K562 (cell line): ENCODE results near the gene C16orf96. TPM values are rescaled to one million over a fixed set of nuclear protein-coding genes. Genes with fewer than 3 reads are reported as not detected.

ENCODE experiments used
- ARID4B ChIP-seq: sonication (generic); formaldehyde crosslinking; IDR thresholded peaks from 2 replicates; pipeline ENCODE4 v1.8.0; 2022; ENCODE audit warnings: mild to moderate bottlenecking, missing genetic modification reagents
- E2F4 ChIP-seq: sonication (generic); formaldehyde crosslinking; IDR thresholded peaks from 2 replicates; pipeline ENCODE4 v1.8.0; 2022; ENCODE audit warnings: mild to moderate bottlenecking, low read depth, missing genetic modification reagents
- ELF1 ChIP-seq: fragments of 200-800 bp; sonication (Bioruptor generic); IDR thresholded peaks from 2 replicates; pipeline ENCODE4 v1.6.1; 2016; ENCODE audit warnings: missing genetic modification characterization, missing compliant biosample characterization
- ETS1 ChIP-seq: conservative IDR thresholded peaks from 2 replicates; pipeline ENCODE4 v1.6.1; 2011; ENCODE audit warnings: low read depth, mild to moderate bottlenecking, low read length; ENCODE audit not compliant: control insufficient read depth
- TGIF2 ChIP-seq: sonication (generic); formaldehyde crosslinking; IDR thresholded peaks from 2 replicates; pipeline ENCODE4 v1.8.1; 2022; ENCODE audit warnings: mild to moderate bottlenecking, missing genetic modification reagents, moderate library complexity
- TSHZ1 ChIP-seq: fragments of 250-450 bp; sonication (Bioruptor Pico); IDR thresholded peaks from 2 replicates; pipeline ENCODE4 v1.4.0; 2020; ENCODE audit warnings: mild to moderate bottlenecking, moderate library complexity
- USF2 ChIP-seq: sonication (generic); formaldehyde crosslinking; IDR thresholded peaks from 2 replicates; pipeline ENCODE4 v1.5.0; 2020; ENCODE audit warnings: missing genetic modification reagents
- ZNF121 ChIP-seq: sonication (generic); formaldehyde crosslinking; conservative IDR thresholded peaks from 2 replicates; pipeline ENCODE4 v1.8.0; 2022; ENCODE audit warnings: missing genetic modification reagents
- ZNF280A ChIP-seq: fragments of 450-650 bp; IDR thresholded peaks from 2 replicates; pipeline ENCODE4 v1.6.1; 2018; ENCODE audit warnings: mild to moderate bottlenecking, low read depth; ENCODE audit not compliant: partially characterized antibody
- ZNF436 ChIP-seq: fragments of 250-450, 450-650 bp; sonication (Bioruptor Pico); formaldehyde crosslinking; IDR thresholded peaks from 2 replicates; pipeline ENCODE4 v1.7.0; 2020; ENCODE audit warnings: mild to moderate bottlenecking
- ZZZ3 ChIP-seq: fragments of 450-650 bp; IDR thresholded peaks from 2 replicates; pipeline ENCODE4 v1.6.1; 2016; ENCODE audit warnings: antibody characterized with exemption, mild to moderate bottlenecking, moderate library complexity
- polyA plus RNA-seq, 8 experiments: library from polyadenylated mRNA; depleted of rRNA in 4 of 8; stranded (reverse) in 5 of 8; unstranded in 3 of 8; fragments of >200 nt; fragmentation: Nextera tagmentation in 2 of 8; fragmentation: Illumina TruSeq in 1 of 8; extraction: Ambion mirVana in 2 of 8; extraction: Trizol in 1 of 8; gene quantifications; 2 replicates each; pipeline versions ENCODE4 v1.2.1 to v1.2.3, GENCODE V29; 2011 to 2014; ENCODE audit warnings: inconsistent platforms in 1 of 8, missing spikeins in 1 of 8
- total RNA-seq, 7 experiments: library from RNA; depleted of rRNA in 6 of 7; stranded (reverse); fragments of >200 nt in 6 of 7; fragmentation: Illumina TruSeq in 2 of 7; extraction: Trizol in 2 of 7; gene quantifications; 2 replicates each; pipeline versions ENCODE4 v1.2.1 to v1.2.3, GENCODE V29; 2011 to 2021; ENCODE audit warnings: low replicate concordance in 1 of 7

C16orf96 gene
- total and polyA plus RNA-seq, 9 of the 15 experiments (the other 6 are each of a cell fraction or from before 2014, with no cell fraction given), result not detected

- TF ChIP-seq E2F4 (0 out of 2 replicates have a peak, but pooled peaks have one; percentile 68), ZNF436 (CRISPR knock-in tag) (no peak), ZZZ3 (no peak), ELF1 (peak; percentile 23; the same call in 1 of the 2 replicates), ARID4B (no peak; the same call in 1 of the 2 replicates), ZNF280A (no peak), TSHZ1 (CRISPR knock-in tag) (no peak), USF2 (CRISPR knock-in tag) (no peak), ZNF121 (CRISPR knock-in tag) (0 out of 2 replicates have a peak, but pooled peaks have one; percentile 14), TGIF2 (CRISPR knock-in tag) (no peak), ETS1 (peak; percentile 47; the same call in 1 of the 2 replicates)
These were observed 57.8 kb downstream of the C16orf96 start (continued) for GRCh38 chr16:4613636-4614570.
